Measurements from ENCODE around the gene AGPAT4.

GRCh38 chr6:161207200-161207599, 66.7 kb downstream of the AGPAT4 start:
- TF ChIP-seq CTCF (IDR thresholded peaks at IDR 0.05; ENCODE audit: low read depth, low read length) (no peak), POLR2A (IDR thresholded peaks at IDR 0.05; ENCODE audit: extremely low read depth, insufficient read length) (no peak), MAX (IDR thresholded peaks at IDR 0.05; ENCODE audit: low read depth, low read length) (no peak)

Data from NB4 (cell line).